ENCODE data around the gene TMEM141. TPM values are rescaled to one million over a fixed set of nuclear protein-coding genes. Genes with fewer than 3 reads are reported as not detected.

TMEM141 gene
- total and polyA plus RNA-seq, 10 of the 15 experiments (the other 5 are each of a cell fraction or from before 2014, with no cell fraction given), result 7.8 to 48.6 (median 34.4) TPM

GRCh38 chr9:136808075-136808805 is 17.1 kb downstream of the TMEM141 start:
- ChIA-PET POLR2A (interaction anchor here (1.0 to 1.2 kb wide), 3 partner anchors 41 to 94 kb away, joined by 3 to 4 read pairs (median 3); partner anchors contain the start of gene PHPT1), CTCF (interaction anchor here (0.5 to 4.4 kb wide), 8 partner anchors 8 to 259 kb away, joined by 3 to 15 read pairs (median 4); partner anchors contain the start of gene AJM1), SMC1A (ENCODE audit: uncharacterized antibody, unreplicated experiment) (interaction anchor here (1.1 to 2.3 kb wide), 2 partner anchors 35 to 140 kb away, joined by 4 to 5 read pairs; partner anchors contain the start of gene AJM1), RAD21 (ENCODE audit: unreplicated experiment) (no interaction called here)
- Histone ChIP-seq H3K27ac (ENCODE audit: control insufficient read depth, insufficient read depth) (peak overlapping the region; percentile 74), H3K36me3 (ENCODE audit: control insufficient read depth in 2 of 2, insufficient read depth in 2 of 2, low read length in 1 of 2) (peaks cover 2 to 7% of the 10 kb centered on the region in 2 experiments; a peak in 3 of 4 replicates), H3K9ac (ENCODE audit: control insufficient read depth, insufficient read depth, low read length) (peak overlapping the region; percentile 93), H2AFZ (ENCODE audit: control insufficient read depth, low read depth, low read length) (peak overlapping the region; percentile 54), H4K20me1 (ENCODE audit: control insufficient read depth, insufficient read depth) (no peaks in the 10 kb centered on the region; the same call in 1 of the 2 replicates), H3K4me3 (peak overlapping the region; percentile 90), H3K27me3 (replicated peaks in 1 of 2; ENCODE audit: control insufficient read depth in 2 of 2, insufficient read depth in 2 of 2, low read length in 1 of 2) (no peaks in the 10 kb centered on the region), H3K9me3 (replicated peaks; ENCODE audit: control insufficient read depth, insufficient read depth, low read length) (no peaks in the 10 kb centered on the region), H3K79me2 (ENCODE audit: control insufficient read depth, insufficient read depth, low read length) (peaks cover 39% of the 10 kb centered on the region), H3K4me1 (ENCODE audit: control insufficient read depth, insufficient read depth, low read length) (peaks cover 7% of the 10 kb centered on the region), H3K4me2 (ENCODE audit: control insufficient read depth, insufficient read depth) (peak overlapping the region; percentile 76; the same call in 1 of the 2 replicates)
- in situ Hi-C loops (cut with MboI) (no loop called here), intact Hi-C loops (cut with micrococcal nuclease; ENCODE audit: unreplicated experiment) (loop anchor here (10.0 kb wide), 1 partner anchor 77 kb away; the partner anchor contains the start of gene TRAF2)
- WGBS (ENCODE audit: insufficient coverage, insufficient replicate concordance, low lambda C conversion rate, missing lambda C conversion rate), result 2% methylated on average over 85 of the region's 93 CpGs
- DNase-seq (ENCODE audit: low read depth, low spot score), result no peak
- TF ChIP-seq TAF1 (IDR thresholded peaks at IDR 0.05; ENCODE audit: borderline replicate concordance, low read depth, low read length), result peak; percentile 89; the same call in 1 of the 2 replicates
- TF ChIP-seq ZBTB40 (IDR thresholded peaks at IDR 0.05; ENCODE audit: borderline replicate concordance), result no peak
- TF ChIP-seq LARP7 (IDR thresholded peaks at IDR 0.05), result 0 out of 2 replicates have a peak, but pooled peaks have one; percentile 72
- TF ChIP-seq DPF2 (IDR thresholded peaks at IDR 0.05), result peak; percentile 52
- no peak for TF ChIP-seq SRF (IDR thresholded peaks at IDR 0.05; ENCODE audit: low read depth in 2 of 2, low read length in 2 of 2)
- TF ChIP-seq GATAD2B (conservative IDR thresholded peaks at IDR 0.05; ENCODE audit: low read depth), result 0 out of 2 replicates have a peak, but pooled peaks have one; percentile 31
- peak in 1 of 2 experiments; percentile 45; a peak in 2 of 4 replicates for TF ChIP-seq BHLHE40 (IDR thresholded peaks at IDR 0.05; ENCODE audit: borderline replicate concordance in 1 of 2, low read depth in 2 of 2, low read length in 1 of 2)
- TF ChIP-seq SMAD5 (IDR thresholded peaks at IDR 0.05; ENCODE audit: low read depth), result no peak
- TF ChIP-seq BACH1 (IDR thresholded peaks at IDR 0.05; ENCODE audit: borderline replicate concordance), result 0 out of 2 replicates have a peak, but pooled peaks have one; percentile 12
- no TSS peak for BruUV-seq (replicated peaks)
- ATAC-seq, result peak; percentile 49
- FAIRE-seq, result no peak
